ENCODE measurements around the gene VPS37C. TPM values are rescaled to one million over a fixed set of nuclear protein-coding genes. Genes with fewer than 3 reads are reported as not detected.
"Not testable (repeated sequence)": the region's sequence is repeated elsewhere in the genome, so short reads cannot be mapped to it uniquely, and the experiment has no call there.

VPS37C gene
- total RNA-seq, 6 experiments from 2014 or later, result 14.6 to 17.0 (median 16.0) TPM

DNA sequence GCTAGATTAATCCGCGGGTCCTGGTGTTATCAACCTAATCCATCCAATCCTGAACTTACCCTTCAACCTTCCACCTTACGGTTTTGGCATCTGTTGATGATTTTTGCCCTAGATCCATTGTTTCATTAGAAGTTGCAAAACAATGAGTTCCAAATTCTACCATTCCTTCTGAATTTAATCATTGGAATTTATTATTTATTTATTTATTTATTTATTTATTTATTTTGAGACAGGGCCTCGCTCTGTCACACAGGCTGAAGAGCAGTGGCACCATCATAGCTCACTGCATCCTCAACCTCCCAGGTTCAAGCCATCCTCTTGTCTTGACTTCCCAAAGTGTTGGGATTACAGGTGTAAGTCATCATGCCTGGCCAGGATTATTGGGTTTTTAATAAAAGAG is 20.3 kb upstream of the VPS37C start:
- peaks cover 27% of the 10 kb centered on the region for H3K27me3 Mint-ChIP-seq (ENCODE audit: insufficient read depth)
- TF ChIP-seq, protein P1, sequence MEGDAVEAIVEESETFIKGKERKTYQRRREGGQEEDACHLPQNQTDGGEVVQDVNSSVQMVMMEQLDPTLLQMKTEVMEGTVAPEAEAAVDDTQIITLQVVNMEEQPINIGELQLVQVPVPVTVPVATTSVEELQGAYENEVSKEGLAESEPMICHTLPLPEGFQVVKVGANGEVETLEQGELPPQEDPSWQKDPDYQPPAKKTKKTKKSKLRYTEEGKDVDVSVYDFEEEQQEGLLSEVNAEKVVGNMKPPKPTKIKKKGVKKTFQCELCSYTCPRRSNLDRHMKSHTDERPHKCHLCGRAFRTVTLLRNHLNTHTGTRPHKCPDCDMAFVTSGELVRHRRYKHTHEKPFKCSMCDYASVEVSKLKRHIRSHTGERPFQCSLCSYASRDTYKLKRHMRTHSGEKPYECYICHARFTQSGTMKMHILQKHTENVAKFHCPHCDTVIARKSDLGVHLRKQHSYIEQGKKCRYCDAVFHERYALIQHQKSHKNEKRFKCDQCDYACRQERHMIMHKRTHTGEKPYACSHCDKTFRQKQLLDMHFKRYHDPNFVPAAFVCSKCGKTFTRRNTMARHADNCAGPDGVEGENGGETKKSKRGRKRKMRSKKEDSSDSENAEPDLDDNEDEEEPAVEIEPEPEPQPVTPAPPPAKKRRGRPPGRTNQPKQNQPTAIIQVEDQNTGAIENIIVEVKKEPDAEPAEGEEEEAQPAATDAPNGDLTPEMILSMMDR (IDR thresholded peaks at IDR 0.05), result no peak
- no peak overlapping the region for H3K27ac Mint-ChIP-seq
- no peaks in the 10 kb centered on the region for H3K9me3 Mint-ChIP-seq
- H3K4me3 Mint-ChIP-seq, result no peak overlapping the region
- DNase-seq, result no peak
- H3K36me3 Mint-ChIP-seq (ENCODE audit: low read depth), result no peaks in the 10 kb centered on the region
- H3K4me1 Mint-ChIP-seq (ENCODE audit: low read depth), result no peaks in the 10 kb centered on the region

DNA sequence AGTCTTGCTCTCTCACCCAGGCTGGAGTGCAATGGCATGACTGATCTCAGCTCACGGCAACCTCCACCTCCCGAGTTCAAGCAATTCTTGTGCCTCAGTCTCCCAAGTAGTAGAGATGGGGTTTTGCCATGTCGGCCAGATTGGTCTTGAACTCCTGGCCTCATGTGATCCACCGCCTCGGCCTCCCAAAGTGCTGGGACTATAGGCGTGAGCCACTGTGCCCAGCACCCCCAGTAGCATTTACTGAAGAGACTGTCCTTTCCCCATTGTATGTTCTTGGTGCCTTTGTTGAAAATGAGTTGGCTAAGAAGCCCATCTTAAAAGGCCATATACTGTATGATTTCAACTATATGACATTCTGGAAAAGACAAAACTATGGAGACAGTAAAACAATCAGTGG is 19.0 kb upstream of the VPS37C start:
- not testable (repeated sequence) for H3K36me3 Mint-ChIP-seq (ENCODE audit: low read depth); H3K4me3 Mint-ChIP-seq; H3K9me3 Mint-ChIP-seq; H3K27ac Mint-ChIP-seq; DNase-seq; H3K4me1 Mint-ChIP-seq (ENCODE audit: low read depth)
- H3K27me3 Mint-ChIP-seq (ENCODE audit: insufficient read depth), result peaks cover 34% of the 10 kb centered on the region

DNA sequence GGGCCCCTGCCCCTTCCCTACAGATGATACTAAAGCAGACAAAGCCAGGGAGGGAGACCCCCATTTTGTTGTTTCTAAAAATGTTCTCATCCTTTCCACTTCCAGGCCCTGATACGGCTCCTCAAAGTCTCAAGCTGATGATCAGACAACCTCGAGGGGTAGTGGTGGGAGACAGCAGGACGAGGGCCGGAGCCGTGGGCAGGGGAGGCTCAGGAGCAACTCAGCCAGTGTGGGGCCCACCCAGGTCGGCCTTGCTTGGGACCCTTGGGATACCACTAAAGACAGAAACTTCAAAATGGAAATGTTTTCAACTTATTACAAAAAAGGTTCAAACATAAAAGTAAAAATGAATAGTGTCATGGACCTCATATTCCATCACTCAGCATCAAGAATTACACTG is 15.2 kb upstream of the VPS37C start:
- Mint-ChIP-seq H3K36me3 (ENCODE audit: low read depth) (no peaks in the 10 kb centered on the region), H3K9me3 (no peaks in the 10 kb centered on the region), H3K27ac (no peak overlapping the region), H3K27me3 (ENCODE audit: insufficient read depth) (peaks cover 55% of the 10 kb centered on the region), H3K4me3 (no peak overlapping the region), H3K4me1 (ENCODE audit: low read depth) (no peaks in the 10 kb centered on the region)
- DNase-seq, result no peak
- TF ChIP-seq, protein P1 (IDR thresholded peaks at IDR 0.05), result no peak

DNA sequence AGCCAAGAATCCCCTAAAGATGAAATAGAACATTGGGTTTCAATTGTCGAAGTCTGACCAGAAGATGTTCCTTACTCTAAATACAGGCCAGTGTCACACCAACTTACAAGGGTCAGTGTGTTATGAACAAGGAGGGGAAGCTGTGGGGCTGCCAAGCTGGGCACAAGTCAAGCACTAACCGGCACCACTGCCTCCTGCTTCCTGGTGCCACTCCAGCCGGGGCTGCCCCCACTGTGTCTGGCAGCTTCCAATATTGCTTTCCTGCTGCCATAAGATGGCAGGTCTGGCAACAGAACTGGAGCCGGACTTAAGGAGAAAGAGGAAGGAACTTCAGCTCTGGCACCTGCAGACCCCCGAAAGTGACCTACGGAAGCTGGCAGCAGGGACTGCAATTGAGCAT is 13.7 kb upstream of the VPS37C start:
- H3K27me3 Mint-ChIP-seq (ENCODE audit: insufficient read depth), result peaks cover 56% of the 10 kb centered on the region
- H3K4me3 Mint-ChIP-seq, result no peak overlapping the region
- H3K27ac Mint-ChIP-seq, result no peak overlapping the region
- H3K9me3 Mint-ChIP-seq, result no peaks in the 10 kb centered on the region
- H3K36me3 Mint-ChIP-seq (ENCODE audit: low read depth), result no peaks in the 10 kb centered on the region
- H3K4me1 Mint-ChIP-seq (ENCODE audit: low read depth), result no peaks in the 10 kb centered on the region
- TF ChIP-seq, protein P1 (IDR thresholded peaks at IDR 0.05), result no peak
- no peak for DNase-seq

GRCh38 chr11:61174273-61174672 is 13.0 kb upstream of the VPS37C start:
- peaks cover 53% of the 10 kb centered on the region for H3K27me3 Mint-ChIP-seq (ENCODE audit: insufficient read depth)
- no peaks in the 10 kb centered on the region for H3K4me1 Mint-ChIP-seq (ENCODE audit: low read depth)
- no peak overlapping the region for H3K27ac Mint-ChIP-seq
- DNase-seq, result no peak
- no peaks in the 10 kb centered on the region for H3K36me3 Mint-ChIP-seq (ENCODE audit: low read depth)
- no peak overlapping the region for H3K4me3 Mint-ChIP-seq
- TF ChIP-seq, protein P1 (IDR thresholded peaks at IDR 0.05), result no peak
- H3K9me3 Mint-ChIP-seq, result no peaks in the 10 kb centered on the region

DNA sequence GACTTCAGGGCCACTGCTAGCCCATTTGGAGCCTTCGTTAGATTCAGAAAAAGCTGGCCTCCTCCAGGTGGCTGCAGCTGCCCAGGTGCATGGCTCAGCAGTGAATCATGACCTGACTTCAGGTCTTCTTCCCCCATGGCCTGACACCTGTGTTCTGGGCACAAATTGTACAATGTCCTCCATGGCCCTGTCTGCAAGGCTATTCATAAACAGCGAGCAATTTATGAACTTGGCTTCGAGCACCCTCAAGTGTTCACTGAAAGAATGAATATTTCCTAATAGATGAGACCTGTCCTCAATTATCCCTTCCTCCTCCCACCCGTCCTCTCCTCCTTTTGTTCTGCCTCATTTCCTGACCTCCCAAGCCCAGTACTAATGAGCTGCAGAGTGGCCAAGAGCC is 12.2 kb upstream of the VPS37C start:
- Mint-ChIP-seq H3K27me3 (ENCODE audit: insufficient read depth) (peaks cover 53% of the 10 kb centered on the region), H3K9me3 (no peaks in the 10 kb centered on the region), H3K4me1 (ENCODE audit: low read depth) (no peaks in the 10 kb centered on the region), H3K36me3 (ENCODE audit: low read depth) (no peaks in the 10 kb centered on the region), H3K4me3 (no peak overlapping the region), H3K27ac (no peak overlapping the region)
- TF ChIP-seq, protein P1 (IDR thresholded peaks at IDR 0.05), result peak; percentile 62
- peak; percentile 39 for DNase-seq

Measured in HFFc6 (cell line).